Left hindlimb (tissue), 1 donor: ENCODE data around the gene RBBP8NL.
"Not testable (repeated sequence)": the region's sequence is repeated elsewhere in the genome, so short reads cannot be mapped to it uniquely, and the experiment has no call there.

Source experiments
- DNase-seq: peaks from one replicate; pipeline ENCODE4 v3.0.0-alpha.2; 2018

RBBP8NL gene

GRCh38 chr20:62390317-62391164, 36.8 kb downstream of the RBBP8NL start:
- DNase-seq = no peak

GRCh38 chr20:62389601-62390087, 37.7 kb downstream of the RBBP8NL start:
- DNase-seq = no peak

GRCh38 chr20:62388839-62389600, 38.3 kb downstream of the RBBP8NL start:
- DNase-seq = no peak

- DNase-seq = no peak
Observed at GRCh38 chr20:62387933-62388635, 39.3 kb downstream of the RBBP8NL start.

GRCh38 chr20:62387219-62387913, 40.0 kb downstream of the RBBP8NL start:
- no peak for DNase-seq

- peak; percentile 95 for DNase-seq
Observed at GRCh38 chr20:62386383-62387218, 40.7 kb downstream of the RBBP8NL start, which contains the start of gene RPS21. Gene RPS21, plus strand, starts transcription at chr20:62387103. Its CDS starts 236 bp downstream, at chr20:62387339.

- DNase-seq = peak; percentile 76
Observed at GRCh38 chr20:62382306-62383198, 44.8 kb downstream of the RBBP8NL start.

GRCh38 chr20:62381842-62382241, 45.5 kb downstream of the RBBP8NL start:
- no peak for DNase-seq

- no peak for DNase-seq
Observed at GRCh38 chr20:62381202-62381797, 46.0 kb downstream of the RBBP8NL start.

- no peak for DNase-seq
Observed at GRCh38 chr20:62378215-62378614, 49.1 kb downstream of the RBBP8NL start.

- DNase-seq = no peak
Observed at GRCh38 chr20:62377615-62378178, 49.6 kb downstream of the RBBP8NL start.

GRCh38 chr20:62377064-62377461, 50.3 kb downstream of the RBBP8NL start:
- DNase-seq = no peak

GRCh38 chr20:62376112-62377063, 51.0 kb downstream of the RBBP8NL start:
- DNase-seq = no peak

GRCh38 chr20:62374331-62375152, 52.8 kb downstream of the RBBP8NL start:
- DNase-seq = no peak

GRCh38 chr20:62373631-62374179, 53.6 kb downstream of the RBBP8NL start:
- DNase-seq = not testable (repeated sequence)

GRCh38 chr20:62372042-62372993, 55.0 kb downstream of the RBBP8NL start:
- no peak for DNase-seq
